Measurements from ENCODE around the gene CPT2. TPM values are rescaled to one million over a fixed set of nuclear protein-coding genes. Genes with fewer than 3 reads are reported as not detected.
"Not testable (repeated sequence)": the region's sequence is repeated elsewhere in the genome, so short reads cannot be mapped to it uniquely, and the experiment has no call there.

The CPT2 gene
- total RNA-seq, 2 experiments from 2014 or later: 17.8 to 18.6 TPM

GRCh38 chr1:53183095-53183990 lies 13.3 kb upstream of the CPT2 start:
- Mint-ChIP-seq H3K9me3 (no peaks in the 10 kb centered on the region), H3K4me3 (no peak overlapping the region), H3K27me3 (peaks cover 2% of the 10 kb centered on the region), H3K27ac (no peak overlapping the region), H3K36me3 (ENCODE audit: low read depth) (no peaks in the 10 kb centered on the region), H3K4me1 (ENCODE audit: low read depth) (no peaks in the 10 kb centered on the region)
- intact Hi-C loops (cut with micrococcal nuclease): loop anchor here (5.0 kb wide), 2 partner anchors 276 to 486 kb away; partner anchors contain the start of gene COA7
- ChIA-PET POLR2A (no interaction called here), CTCF (interaction anchor here (1.0 to 3.1 kb wide), 13 partner anchors 8 to 299 kb away, joined by 3 to 30 read pairs (median 5); partner anchors contain the start of gene CPT2)
- TF ChIP-seq CTCF (IDR thresholded peaks at IDR 0.05): no peak
- no peak for ATAC-seq
- DNase-seq: no peak

- H3K27ac Mint-ChIP-seq; H3K4me1 Mint-ChIP-seq (ENCODE audit: low read depth); H3K9me3 Mint-ChIP-seq; DNase-seq; H3K36me3 Mint-ChIP-seq (ENCODE audit: low read depth); H3K4me3 Mint-ChIP-seq; intact Hi-C loops (cut with micrococcal nuclease); H3K27me3 Mint-ChIP-seq; ATAC-seq; POLR2A ChIA-PET: not testable (repeated sequence)
- CTCF ChIA-PET: interaction anchor here (0.8 to 2.8 kb wide), 11 partner anchors 9 to 484 kb away, joined by 3 to 27 read pairs (median 3); partner anchors contain the start of gene CPT2
Observed at GRCh38 chr1:53185955-53186297, 10.7 kb upstream of the CPT2 start.

- TF ChIP-seq CTCF (IDR thresholded peaks at IDR 0.05): no peak
- Mint-ChIP-seq H3K27me3 (peaks cover 2% of the 10 kb centered on the region), H3K27ac (no peak overlapping the region), H3K36me3 (ENCODE audit: low read depth) (no peaks in the 10 kb centered on the region), H3K4me1 (ENCODE audit: low read depth) (no peaks in the 10 kb centered on the region), H3K9me3 (no peaks in the 10 kb centered on the region), H3K4me3 (no peak overlapping the region)
- CTCF ChIA-PET: interaction anchor here (0.7 to 2.8 kb wide), 10 partner anchors 8 to 901 kb away, joined by 3 to 27 read pairs (median 3); partner anchors contain the start of gene CPT2
- no peak for ATAC-seq
- intact Hi-C loops (cut with micrococcal nuclease): no loop called here
- DNase-seq: no peak
- POLR2A ChIA-PET: interaction anchor here (1.0 kb wide), 1 partner anchor 8 kb away, joined by 3 read pairs; no protein-coding TSS in a partner anchor
Observed at GRCh38 chr1:53186533-53186932, 10.1 kb upstream of the CPT2 start.

- Mint-ChIP-seq H3K27me3 (peaks cover 2% of the 10 kb centered on the region), H3K36me3 (ENCODE audit: low read depth) (no peaks in the 10 kb centered on the region), H3K9me3 (no peaks in the 10 kb centered on the region), H3K27ac (no peak overlapping the region), H3K4me3 (no peak overlapping the region), H3K4me1 (ENCODE audit: low read depth) (no peaks in the 10 kb centered on the region)
- ChIA-PET POLR2A (interaction anchor here (0.8 to 1.0 kb wide), 2 partner anchors 8 to 9 kb away, joined by 3 read pairs; no protein-coding TSS in a partner anchor), CTCF (interaction anchor here (0.7 to 2.8 kb wide), 6 partner anchors 8 to 902 kb away, joined by 3 to 27 read pairs (median 4); partner anchors contain the start of gene CPT2)
- no peak for TF ChIP-seq CTCF (IDR thresholded peaks at IDR 0.05)
- no peak for DNase-seq
- no peak for ATAC-seq
- intact Hi-C loops (cut with micrococcal nuclease): no loop called here
Observed at GRCh38 chr1:53187401-53187800, 9.2 kb upstream of the CPT2 start.

GRCh38 chr1:53188099-53188498 lies 8.5 kb upstream of the CPT2 start:
- Mint-ChIP-seq H3K27ac (no peak overlapping the region), H3K4me3 (no peak overlapping the region), H3K4me1 (ENCODE audit: low read depth) (no peaks in the 10 kb centered on the region), H3K9me3 (no peaks in the 10 kb centered on the region), H3K36me3 (ENCODE audit: low read depth) (no peaks in the 10 kb centered on the region), H3K27me3 (peaks cover 2% of the 10 kb centered on the region)
- intact Hi-C loops (cut with micrococcal nuclease): no loop called here
- ATAC-seq: no peak
- POLR2A ChIA-PET: interaction anchor here (0.6 kb wide), 1 partner anchor 8 kb away, joined by 3 read pairs; no protein-coding TSS in a partner anchor
- CTCF ChIA-PET: no interaction called here
- TF ChIP-seq CTCF (IDR thresholded peaks at IDR 0.05): no peak
- DNase-seq: no peak
